Body of pancreas (tissue), 4 donors: ENCODE data around the gene SLC39A8. TPM values are rescaled to one million over a fixed set of nuclear protein-coding genes. Genes with fewer than 3 reads are reported as not detected.

Experiments used
- ATAC-seq: fragments of 150-250 bp; one replicate; pipeline ENCODE4 v1.9.1; 2016
- DNase-seq, 4 donors: peaks; one replicate each; pipeline ENCODE4 v3.0.0-alpha.2; 2019
- H3K27ac ChIP-seq, 4 donors: fragments of 200-600 bp; sonication (generic); 1 replicate in 3 of 4; 2 replicates in 1 of 4; pipeline versions ENCODE4 v1.5.1 to v1.6.1; 2016 to 2019; ENCODE audit warnings: mild to moderate bottlenecking in 1 of 4, mixed read lengths in 1 of 4, moderate library complexity in 1 of 4
- H3K27me3 ChIP-seq, 2 donors: fragments of 200-600 bp; sonication (generic); one replicate each; pipeline ENCODE4 v1.6.0; 2016; ENCODE audit warnings: mild to moderate bottlenecking in 1 of 2
- H3K36me3 ChIP-seq, 2 donors: fragments of 200-600 bp; sonication (generic); replicated peaks in 1 of 2; 2 replicates each; pipeline ENCODE4 v1.5.1; 2016; ENCODE audit warnings: low read depth in 2 of 2; ENCODE audit not compliant: insufficient read depth in 1 of 2
- H3K4me1 ChIP-seq: fragments of 200-600 bp; sonication (generic); one replicate; pipeline ENCODE4 v1.6.0; 2016
- H3K4me3 ChIP-seq, 2 donors: fragments of 200-600 bp; sonication (generic); 1 replicate in 1 of 2; 2 replicates in 1 of 2; pipeline ENCODE4 v1.5.1; 2016 to 2019
- H3K9me3 ChIP-seq, 3 donors: fragments of 200-600 bp; sonication (generic); 1 replicate in 2 of 3; 2 replicates in 1 of 3; pipeline ENCODE4 v1.5.1; 2016
- POLR2A ChIP-seq, 3 donors: fragments of 450-650 bp; IDR thresholded peaks; one replicate each; pipeline ENCODE4 v1.6.1; 2016; ENCODE audit warnings: antibody characterized with exemption in 3 of 3, mild to moderate bottlenecking in 2 of 3
- WGBS, 2 donors: methylation state at CpG; one replicate each; pipeline ENCODE4 v1.1.5; 2017; 5-methylcytosine and 5-hydroxymethylcytosine counted together
- intact Hi-C: fragments of 100-400 bp; cut with DNase I; formaldehyde crosslinking; loops from one replicate; pipeline ENCODE4 v1.15.1; 2023
- total RNA-seq, 2 donors: library from RNA; depleted of rRNA; stranded (reverse); fragments of >200 nt; gene quantifications; one replicate each; pipeline ENCODE4 v1.1.0, GENCODE V29; 2016
- TF ChIP-seq, protein P1 (sequence below), 7 experiments: fragments of 450-650 bp in 4 of 7; fragments of 200-600 bp in 3 of 7; sonication (generic) in 3 of 7; IDR thresholded peaks; one replicate each; pipeline ENCODE4 v1.5.1; 2016 to 2019; ENCODE audit warnings: antibody characterized with exemption in 7 of 7

The SLC39A8 gene
- total RNA-seq, 2 donors from 2014 or later = 35.6 to 56.0 TPM

DNA sequence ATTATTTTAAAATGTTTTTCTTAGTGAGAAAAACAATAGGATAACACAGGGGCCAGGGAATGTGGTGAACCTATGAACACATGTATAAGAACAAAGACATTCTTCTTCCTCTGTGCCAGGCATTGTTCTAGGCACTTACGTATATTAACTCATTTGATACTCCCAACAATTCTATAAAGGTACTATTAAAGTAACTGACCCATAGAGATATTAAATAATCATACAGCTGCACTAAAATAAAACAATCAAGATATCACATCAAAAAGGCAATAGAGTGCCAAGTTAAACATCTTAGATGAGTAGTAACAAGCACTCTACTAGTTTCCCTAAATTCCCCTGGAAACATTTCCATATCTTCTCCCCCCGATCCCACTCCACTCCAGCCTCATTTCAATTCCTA lies 33.4 kb downstream of the SLC39A8 start:
- no peak overlapping the region for H3K27ac ChIP-seq

DNA sequence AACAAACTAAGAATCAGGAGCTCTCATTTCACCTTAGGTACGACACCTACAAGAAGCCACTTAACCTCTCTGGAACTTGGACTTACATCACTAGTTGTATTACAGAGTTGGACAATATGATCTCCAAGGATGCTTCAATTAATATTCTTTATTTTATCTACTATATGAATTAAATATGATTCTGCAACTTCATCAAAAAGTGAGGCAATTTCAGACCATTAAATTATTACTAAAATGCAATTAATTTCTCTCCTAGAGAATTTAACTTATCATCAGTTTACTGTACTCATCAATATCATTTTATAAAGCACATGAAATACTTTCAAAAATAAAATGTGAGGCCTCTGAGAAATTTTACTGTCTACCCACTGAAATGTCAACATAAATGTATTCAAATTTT lies 33.9 kb downstream of the SLC39A8 start:
- H3K4me1 ChIP-seq = no peaks in the 10 kb centered on the region
- WGBS, 2 donors = 93 to 94% methylated on average over 1 of the region's 1 CpG
- DNase-seq = no peak
- no peak for TF ChIP-seq POLR2A (IDR thresholded peaks at IDR 0.05)
- TF ChIP-seq, protein P1, sequence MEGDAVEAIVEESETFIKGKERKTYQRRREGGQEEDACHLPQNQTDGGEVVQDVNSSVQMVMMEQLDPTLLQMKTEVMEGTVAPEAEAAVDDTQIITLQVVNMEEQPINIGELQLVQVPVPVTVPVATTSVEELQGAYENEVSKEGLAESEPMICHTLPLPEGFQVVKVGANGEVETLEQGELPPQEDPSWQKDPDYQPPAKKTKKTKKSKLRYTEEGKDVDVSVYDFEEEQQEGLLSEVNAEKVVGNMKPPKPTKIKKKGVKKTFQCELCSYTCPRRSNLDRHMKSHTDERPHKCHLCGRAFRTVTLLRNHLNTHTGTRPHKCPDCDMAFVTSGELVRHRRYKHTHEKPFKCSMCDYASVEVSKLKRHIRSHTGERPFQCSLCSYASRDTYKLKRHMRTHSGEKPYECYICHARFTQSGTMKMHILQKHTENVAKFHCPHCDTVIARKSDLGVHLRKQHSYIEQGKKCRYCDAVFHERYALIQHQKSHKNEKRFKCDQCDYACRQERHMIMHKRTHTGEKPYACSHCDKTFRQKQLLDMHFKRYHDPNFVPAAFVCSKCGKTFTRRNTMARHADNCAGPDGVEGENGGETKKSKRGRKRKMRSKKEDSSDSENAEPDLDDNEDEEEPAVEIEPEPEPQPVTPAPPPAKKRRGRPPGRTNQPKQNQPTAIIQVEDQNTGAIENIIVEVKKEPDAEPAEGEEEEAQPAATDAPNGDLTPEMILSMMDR (IDR thresholded peaks at IDR 0.05) = no peak
- intact Hi-C loops = no loop called here
- no peak overlapping the region for H3K27ac ChIP-seq
- H3K36me3 ChIP-seq = no peaks in the 10 kb centered on the region
- ATAC-seq = no peak
- no peaks in the 10 kb centered on the region for H3K27me3 ChIP-seq
- no peak overlapping the region for H3K4me3 ChIP-seq
- H3K9me3 ChIP-seq = no peaks in the 10 kb centered on the region

More for the DNA sequence above, 33.4 kb downstream of the SLC39A8 start:
- intact Hi-C loops = no loop called here
- WGBS, 2 donors = 63 to 99% methylated on average over 2 of the region's 2 CpGs
- ATAC-seq (no peak), DNase-seq (no peak)
- no peak for TF ChIP-seq POLR2A (IDR thresholded peaks at IDR 0.05)
- TF ChIP-seq, protein P1 (IDR thresholded peaks at IDR 0.05) = no peak
- Histone ChIP-seq H3K27me3 (no peaks in the 10 kb centered on the region), H3K9me3 (no peaks in the 10 kb centered on the region), H3K36me3 (no peaks in the 10 kb centered on the region), H3K4me1 (no peaks in the 10 kb centered on the region), H3K4me3 (no peak overlapping the region)

DNA sequence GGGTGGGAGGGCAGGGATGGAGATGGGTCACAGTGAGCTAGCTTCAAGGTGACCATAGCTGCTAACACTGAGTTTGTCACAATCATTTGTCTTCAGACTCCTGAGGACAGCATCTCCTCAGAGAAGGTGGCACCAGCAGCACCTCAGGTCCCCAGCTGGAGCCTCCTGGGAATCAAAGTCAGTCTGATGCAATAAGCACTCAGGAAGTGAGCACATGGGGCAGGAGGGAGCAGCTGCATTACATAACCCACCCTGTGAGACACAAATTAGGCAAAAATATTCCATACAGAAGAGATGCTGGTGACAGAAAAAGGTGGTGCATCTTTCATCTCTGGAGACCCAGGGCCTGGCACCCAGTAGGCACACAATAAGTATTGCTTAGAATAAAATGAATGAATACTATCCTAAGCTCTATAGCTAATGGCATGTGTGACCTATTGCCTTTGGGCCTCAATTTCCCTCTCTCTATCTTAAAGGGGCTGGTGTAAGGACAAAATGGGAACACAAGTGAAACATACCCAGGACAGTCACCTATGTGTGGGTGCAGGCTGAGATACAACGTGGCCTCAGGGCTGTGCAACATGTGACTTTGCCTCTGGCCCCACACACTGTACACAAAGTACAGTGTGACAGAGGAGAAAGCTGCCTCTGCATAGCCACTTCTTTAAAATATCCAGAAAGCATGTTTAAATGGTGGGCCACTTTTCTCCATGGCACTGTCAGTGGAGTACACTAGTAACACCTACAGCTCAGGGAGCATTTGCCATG lies 37.1 kb downstream of the SLC39A8 start:
- Histone ChIP-seq H3K27ac (no peak overlapping the region), H3K4me3 (no peak overlapping the region), H3K36me3 (no peaks in the 10 kb centered on the region), H3K9me3 (no peaks in the 10 kb centered on the region), H3K4me1 (no peaks in the 10 kb centered on the region), H3K27me3 (no peaks in the 10 kb centered on the region)
- TF ChIP-seq, protein P1 (IDR thresholded peaks at IDR 0.05) = no peak
- no peak for TF ChIP-seq POLR2A (IDR thresholded peaks at IDR 0.05)
- WGBS, 2 donors = 15 to 32% methylated on average over 1 of the region's 1 CpG
- DNase-seq = no peak
- ATAC-seq = no peak
- intact Hi-C loops = no loop called here

DNA sequence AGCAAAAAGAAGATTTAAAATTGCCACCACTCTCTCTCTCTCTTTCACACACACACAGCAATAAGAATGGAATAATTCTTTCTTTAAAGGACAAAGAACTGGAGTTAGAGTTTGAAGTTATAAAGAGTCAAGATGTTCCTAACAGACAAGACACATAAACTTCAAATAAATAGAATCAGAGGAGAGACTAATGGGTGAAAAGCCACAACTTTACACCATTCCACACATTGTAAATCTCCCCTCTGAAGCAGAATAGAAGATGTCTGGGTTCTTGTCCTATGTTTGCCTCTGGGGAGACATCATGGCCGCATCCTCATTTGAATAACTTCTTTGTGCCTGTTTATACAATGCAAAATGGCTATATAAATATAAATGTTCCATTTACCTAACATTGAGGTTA lies 39.6 kb downstream of the SLC39A8 start:
- Histone ChIP-seq H3K36me3 (no peaks in the 10 kb centered on the region), H3K4me1 (no peaks in the 10 kb centered on the region), H3K27ac (no peak overlapping the region), H3K27me3 (no peaks in the 10 kb centered on the region), H3K9me3 (no peaks in the 10 kb centered on the region), H3K4me3 (no peak overlapping the region)
- DNase-seq (no peak), ATAC-seq (no peak)
- TF ChIP-seq POLR2A (IDR thresholded peaks at IDR 0.05) = no peak
- TF ChIP-seq, protein P1 (IDR thresholded peaks at IDR 0.05) = no peak
- intact Hi-C loops = no loop called here
- 92 to 98% methylated on average over 1 of the region's 1 CpG for WGBS, 2 donors

DNA sequence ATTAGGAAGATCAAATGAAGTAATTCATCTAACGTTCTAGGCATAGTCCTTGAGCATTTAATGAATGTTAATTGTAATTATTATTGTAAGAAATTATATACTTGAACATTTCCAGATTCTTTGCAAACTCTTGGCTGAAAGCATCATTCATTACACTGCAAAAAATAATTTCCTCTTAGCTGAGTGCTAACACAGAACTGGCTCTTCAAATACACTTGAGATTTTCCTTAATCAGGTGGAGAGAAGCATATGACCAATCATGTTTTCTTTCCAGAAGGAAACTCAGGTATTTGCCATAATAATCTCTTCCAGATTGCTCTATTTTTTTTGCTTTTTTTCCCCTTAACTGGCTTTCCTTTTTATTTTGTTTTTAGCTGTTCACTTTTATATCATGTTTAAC lies 42.5 kb downstream of the SLC39A8 start:
- H3K27ac ChIP-seq = no peak overlapping the region
- intact Hi-C loops = no loop called here
- ATAC-seq (no peak), DNase-seq (no peak)
- 62 to 69% methylated on average over 1 of the region's 1 CpG for WGBS, 2 donors
- no peaks in the 10 kb centered on the region for H3K4me1 ChIP-seq
- no peak for TF ChIP-seq POLR2A (IDR thresholded peaks at IDR 0.05)
- TF ChIP-seq, protein P1 (IDR thresholded peaks at IDR 0.05) = no peak
- no peaks in the 10 kb centered on the region for H3K9me3 ChIP-seq
- no peak overlapping the region for H3K4me3 ChIP-seq
- no peaks in the 10 kb centered on the region for H3K36me3 ChIP-seq
- H3K27me3 ChIP-seq = no peaks in the 10 kb centered on the region
